ENCODE results near the gene MNT.

MNT gene

DNA sequence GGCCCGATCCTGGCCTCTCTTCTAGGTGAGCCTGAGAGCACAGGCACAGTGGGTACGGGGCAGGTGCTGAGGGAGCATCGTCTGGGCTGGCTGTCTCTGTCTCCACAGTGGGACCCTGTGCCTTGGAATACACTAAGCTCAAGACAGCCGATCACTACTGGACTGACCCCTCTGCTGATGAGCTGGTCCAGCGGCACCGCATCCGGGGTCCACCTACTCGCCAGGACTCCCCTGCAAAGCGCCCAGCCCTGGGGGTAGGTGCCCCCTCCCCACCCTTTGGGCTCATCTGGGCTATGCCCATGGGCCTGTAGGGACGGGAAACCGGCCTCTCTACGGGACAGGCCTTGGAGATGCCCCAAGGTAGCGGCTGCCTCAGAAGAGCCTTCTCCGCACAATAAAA is 38.0 kb downstream of the MNT start:
- no peak for DNase-seq

GRCh38 chr17:2362416-2362815 is 38.4 kb downstream of the MNT start:
- no peak for DNase-seq

DNA sequence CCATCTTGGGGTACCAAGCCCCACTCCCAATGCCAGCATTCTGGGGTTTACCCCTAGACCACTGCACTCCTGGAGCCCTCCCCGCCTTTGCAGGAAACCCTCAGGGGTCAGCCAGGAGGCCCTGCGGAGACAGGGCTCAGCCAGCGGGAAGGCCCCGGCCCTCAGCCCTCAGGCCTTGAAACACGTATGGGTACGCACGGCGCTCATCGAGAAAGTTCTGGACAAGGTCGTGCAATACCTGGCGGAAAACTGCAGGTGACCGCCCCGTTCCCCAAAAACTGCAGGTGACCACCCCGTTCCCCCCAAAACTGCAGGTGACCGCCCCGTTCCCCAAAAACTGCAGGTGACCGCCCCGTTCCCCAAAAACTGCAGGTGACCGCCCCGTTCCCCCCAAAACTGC is 38.8 kb downstream of the MNT start:
- no peak for DNase-seq

DNA sequence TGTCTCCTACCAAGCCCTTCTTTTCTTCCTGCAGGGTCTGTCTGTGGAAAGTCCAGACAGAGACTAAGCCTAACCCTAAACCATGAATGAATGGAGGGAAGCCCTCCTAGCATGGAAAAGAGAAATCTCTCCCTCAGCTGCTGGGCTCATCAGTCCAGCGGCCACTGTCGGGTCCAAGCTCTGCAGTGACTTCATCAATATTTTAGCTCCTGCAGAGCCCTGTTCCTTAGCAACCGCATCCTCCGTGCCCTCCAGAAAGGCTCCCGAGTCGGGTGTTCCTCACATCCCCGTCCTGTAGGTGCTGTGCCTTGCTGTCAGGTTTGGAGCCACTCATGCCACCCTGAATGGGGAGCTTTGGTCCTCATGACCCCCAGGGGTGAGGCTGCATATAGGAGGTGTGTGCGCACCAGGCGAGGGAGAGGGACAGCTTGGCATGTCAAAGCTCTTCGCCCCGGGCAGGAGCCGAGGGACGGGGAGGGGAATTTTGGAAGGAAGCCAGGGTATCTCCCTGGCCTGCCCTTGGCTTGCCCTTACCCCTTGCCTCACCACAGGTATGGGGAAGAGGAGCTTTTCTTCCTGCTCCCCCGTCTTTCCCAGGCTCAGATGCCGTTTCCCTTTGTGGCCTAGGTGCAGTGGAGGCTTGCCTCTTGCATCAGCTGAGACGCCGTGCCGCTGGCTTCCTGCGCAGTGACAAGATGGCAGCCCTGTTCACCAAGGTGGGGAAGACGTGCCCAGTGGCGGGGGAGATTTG is 39.7 kb downstream of the MNT start:
- no peak for DNase-seq

- DNase-seq: no peak
These were observed 42.9 kb downstream of the MNT start for GRCh38 chr17:2357931-2358434.

DNA sequence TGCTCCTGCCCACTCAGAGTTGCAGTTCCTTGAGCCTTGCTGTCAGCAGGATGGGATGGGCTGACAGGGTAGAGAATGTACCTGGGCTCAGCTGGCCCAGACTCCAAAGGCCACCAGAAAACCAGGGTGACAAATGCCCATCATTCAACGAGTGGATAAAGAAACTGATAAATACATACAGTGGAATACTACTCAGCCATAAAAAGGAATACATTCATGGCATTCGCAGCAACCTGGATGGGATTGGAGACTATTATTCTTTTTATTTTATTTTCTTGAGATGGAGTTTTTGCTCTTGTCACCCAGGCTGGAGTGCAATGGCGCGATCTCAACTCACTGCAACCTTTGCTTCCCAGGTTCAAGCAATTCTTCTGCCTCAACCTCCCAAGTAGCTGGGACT is 43.6 kb downstream of the MNT start:
- no peak for DNase-seq

DNA sequence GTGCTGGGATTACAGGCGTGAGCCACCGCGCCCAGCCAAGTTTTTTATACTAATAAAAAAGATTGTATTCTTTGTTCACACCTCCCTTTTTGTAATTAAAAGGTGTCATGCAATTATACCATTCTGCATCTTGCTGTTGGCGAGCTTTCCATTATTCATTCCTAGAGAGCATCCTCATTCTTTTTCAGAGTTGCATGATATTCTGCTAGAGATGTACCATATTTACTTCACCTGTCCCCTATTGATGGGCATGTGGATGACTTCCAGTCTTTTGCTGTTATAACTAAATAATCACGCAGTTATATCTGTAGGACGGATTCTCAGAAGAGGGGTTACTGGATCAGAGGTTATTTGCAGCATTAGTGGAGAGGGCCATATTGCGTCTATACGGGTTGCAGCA is 46.5 kb downstream of the MNT start:
- no peak for DNase-seq

GRCh38 chr17:2351269-2351668 is 49.6 kb downstream of the MNT start:
- DNase-seq: no peak

DNA sequence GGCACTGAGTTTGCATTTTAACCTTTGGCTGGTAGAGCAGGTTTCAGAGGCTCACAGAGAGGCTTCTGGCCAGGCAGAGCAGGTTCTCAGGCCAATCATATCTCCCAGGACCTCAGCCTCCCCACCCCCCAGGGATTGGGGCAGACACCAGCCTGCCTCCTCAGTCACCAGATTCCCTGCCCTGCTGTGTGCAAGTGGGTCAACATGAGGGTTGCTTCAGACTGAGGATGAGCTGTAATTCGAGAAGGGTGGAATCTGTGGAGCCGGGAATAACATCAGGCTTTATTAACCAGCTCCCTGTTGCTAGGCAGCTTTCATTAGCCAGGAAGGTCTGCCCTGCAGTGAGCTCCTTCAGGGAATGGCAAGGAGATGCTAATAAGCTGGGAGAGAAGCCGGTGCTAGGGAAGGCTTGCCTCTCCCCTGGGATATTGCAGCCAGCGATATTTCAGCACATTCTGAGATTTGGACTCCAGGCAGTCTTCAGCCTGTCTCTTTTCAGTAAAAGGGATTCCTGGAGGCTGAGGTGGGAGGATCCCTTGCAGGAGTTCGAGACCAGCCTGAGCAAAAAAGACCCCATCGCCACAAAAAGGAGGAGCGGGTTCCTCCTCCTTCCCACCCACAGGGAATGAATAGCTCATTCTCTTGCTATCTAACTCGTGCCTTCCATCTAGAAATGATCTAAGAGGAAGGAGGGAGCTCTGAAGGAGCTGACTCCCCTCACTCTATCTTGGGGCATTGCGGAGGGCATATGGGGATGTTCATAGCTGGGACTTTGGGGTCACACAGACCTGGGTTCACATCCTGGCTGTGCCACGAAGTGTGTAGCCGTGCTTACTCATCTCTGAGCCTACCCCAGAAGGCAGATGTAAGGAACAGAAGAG is 52.8 kb downstream of the MNT start:
- peak in 9 of 14 donors; percentile 8 to 73 (median 22) for DNase-seq

GRCh38 chr17:2346475-2346874 is 54.4 kb downstream of the MNT start:
- no peak for DNase-seq

DNA sequence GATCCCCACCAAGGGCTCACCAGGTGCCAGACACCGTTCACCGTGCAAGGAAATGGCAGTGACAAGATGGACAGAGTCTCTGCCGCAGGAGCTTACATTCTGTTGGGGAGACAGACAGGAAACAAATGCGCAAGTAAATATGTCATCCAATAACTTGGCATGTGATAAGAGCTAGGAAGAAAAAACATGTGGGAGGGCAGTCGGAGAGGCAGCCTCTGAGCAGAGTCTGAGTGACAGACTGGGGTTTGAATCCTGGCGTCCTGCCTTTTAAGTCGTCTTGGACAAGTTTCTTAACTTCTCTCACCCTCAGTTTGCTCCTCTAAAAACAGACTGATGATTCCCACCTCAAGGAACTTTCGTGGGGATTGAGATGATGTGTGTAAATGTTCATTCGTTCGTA is 56.3 kb downstream of the MNT start:
- no peak for DNase-seq

GRCh38 chr17:2343421-2343820 is 57.4 kb downstream of the MNT start:
- DNase-seq: no peak

DNA sequence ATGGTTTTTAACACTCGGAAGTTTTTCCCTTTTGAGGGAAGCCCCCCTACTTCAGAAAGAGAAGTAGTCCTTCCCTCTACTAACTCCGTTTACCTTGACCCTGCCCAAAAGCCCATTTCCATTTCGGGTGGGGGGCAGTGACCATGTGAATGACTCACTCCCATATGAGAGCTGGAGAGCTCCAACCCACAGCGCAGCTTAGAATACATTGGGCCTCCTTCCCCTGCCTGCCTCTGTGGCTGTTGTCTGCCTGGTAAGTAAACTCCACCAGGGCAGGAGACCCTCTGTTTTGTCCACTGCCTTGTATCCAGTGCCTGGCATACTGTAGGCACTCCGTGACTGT is 62.6 kb downstream of the MNT start:
- DNase-seq: peak in 2 of 14 donors; percentile 2 to 24

GRCh38 chr17:2337544-2338314 is 63.1 kb downstream of the MNT start:
- peak in 7 of 14 donors; percentile 22 to 64 (median 44) for DNase-seq

- peak in 8 of 14 donors; percentile 23 to 58 (median 39) for DNase-seq
These were observed 63.9 kb downstream of the MNT start, which contains the start of gene SGSM2 for GRCh38 chr17:2336852-2337543. Gene SGSM2, plus strand, starts transcription at chr17:2337501. Its CDS starts 188 bp downstream, at chr17:2337689.

DNA sequence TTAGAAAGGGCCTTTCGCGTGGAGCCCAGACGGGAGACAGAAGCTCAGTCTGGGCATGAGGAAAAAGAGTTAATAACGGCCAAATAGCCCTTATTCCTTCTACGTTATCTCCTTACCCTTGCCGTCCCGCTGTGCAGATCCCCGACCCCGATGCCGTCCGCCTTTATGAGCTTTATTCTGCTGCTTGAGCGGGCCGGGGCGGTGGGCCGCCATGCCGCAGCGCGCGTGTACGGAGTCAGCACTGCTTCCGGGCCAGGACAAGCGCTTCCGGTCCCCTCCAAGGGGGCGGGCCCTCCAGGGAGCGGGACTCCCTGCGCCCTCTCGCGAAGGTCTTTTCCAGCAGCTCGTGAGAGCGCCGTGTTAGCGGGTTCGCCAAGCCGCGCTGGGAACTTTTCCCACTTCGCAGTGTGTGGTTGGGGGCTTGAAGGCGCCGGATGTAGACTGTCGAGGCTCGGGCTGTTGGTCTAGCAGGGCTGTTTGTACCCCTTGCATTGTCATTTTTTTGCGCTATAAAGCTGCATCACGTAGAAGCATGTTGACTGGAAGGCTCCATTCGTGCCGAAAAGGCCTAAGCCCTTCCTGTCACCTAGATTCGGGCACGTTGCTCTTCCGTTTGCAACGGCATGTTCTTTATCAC is 64.5 kb downstream of the MNT start, which contains the start of gene TSR1:
Gene TSR1, minus strand, starts transcription at position 243 of the 637 bp plus-strand sequence. Its CDS starts 30 bp downstream, at position 213.
- peak; percentile 50 to 92 (median 84) for DNase-seq

- DNase-seq: no peak
These were observed 65.1 kb downstream of the MNT start for GRCh38 chr17:2335726-2336214.
